HepG2 (cell line): ENCODE data around the gene NECAP2. TPM values are rescaled to one million over a fixed set of nuclear protein-coding genes. Genes with fewer than 3 reads are reported as not detected.

Source experiments
- ATAC-seq: fragments of 200-7000 bp; cut with Tn5 transposase; 3 replicates; pipeline ENCODE4 v1.9.1; 2020; ENCODE audit warnings: mild to moderate bottlenecking, moderate library complexity
- BruUV-seq: library from RNA; stranded (reverse); fragments of 400-500 nt; replicated peaks from 2 replicates; lab custom pipeline; 2021; lab: Mats Ljungman, UMichigan
- CTCF ChIA-PET: fragments of 300-600 bp; formaldehyde crosslinking; extraction: SDS; loops from one replicate; lab custom pipeline; 2021; ENCODE audit warnings: low total read pairs, inconsistent platforms, low intra/inter-chr PET ratio; lab: Yijun Ruan, JAX
- POLR2A ChIA-PET: fragments of 350-600 bp; sonication (Branson Sonifier 250); formaldehyde crosslinking; loops from one replicate; lab custom pipeline; 2020; ENCODE audit warnings: antibody characterized with exemption, inconsistent platforms; lab: Yijun Ruan, JAX
- DNase-seq: peaks from one replicate; pipeline ENCODE4 v3.0.0-alpha.2; 2015; ENCODE audit warnings: low spot score
- FAIRE-seq: peaks from 3 replicates; lab custom pipeline; 2011; peaks lifted over from hg19 to GRCh38; lab: Jason Lieb, UNC
- H2AFZ ChIP-seq: one replicate; pipeline ENCODE4 v1.6.1; 2011; ENCODE audit warnings: low read length, inconsistent platforms
- H3K27ac ChIP-seq: fragments of 300-600 bp; 3 replicates; pipeline ENCODE4 v1.8.0; 2011; ENCODE audit warnings: mixed run types, mild to moderate bottlenecking, mixed read lengths, low read length, inconsistent platforms; ENCODE audit not compliant: insufficient read depth; ENCODE audit errors: extremely low read length
- H3K27me3 ChIP-seq, 2 experiments: fragments of 200-600 bp in 1 of 2; 2 replicates in 1 of 2; 3 replicates in 1 of 2; pipeline versions ENCODE4 v1.6.0 to v1.8.0; 2011; ENCODE audit warnings: low read length in 2 of 2, mild to moderate bottlenecking in 2 of 2, moderate library complexity in 2 of 2, inconsistent platforms in 1 of 2; ENCODE audit not compliant: insufficient read depth in 2 of 2, control insufficient read depth in 1 of 2
- H3K36me3 ChIP-seq, 2 experiments: fragments of 200-600 bp in 1 of 2; replicated peaks in 1 of 2; 2 replicates in 1 of 2; 3 replicates in 1 of 2; pipeline versions ENCODE4 v1.5.1 to v1.8.0; 2011; ENCODE audit warnings: low read length in 2 of 2, inconsistent platforms in 1 of 2; ENCODE audit not compliant: insufficient read depth in 2 of 2, control insufficient read depth in 1 of 2
- H3K4me1 ChIP-seq: 2 replicates; pipeline ENCODE4 v1.5.1; 2012; ENCODE audit warnings: low read length, inconsistent platforms; ENCODE audit not compliant: insufficient read depth
- H3K4me2 ChIP-seq: 2 replicates; pipeline ENCODE4 v1.6.0; 2011; ENCODE audit warnings: low read depth, low read length, inconsistent platforms
- H3K4me3 ChIP-seq, 3 experiments: fragments of 200-600 bp in 1 of 3; sonication (generic), shearing (Covaris generic) in 1 of 3; replicated peaks in 1 of 3; 2 replicates each; pipeline ENCODE4 v1.5.1; 2011 to 2016; ENCODE audit warnings: low read length in 3 of 3, inconsistent platforms in 2 of 3, low read depth in 2 of 3, mild to moderate bottlenecking in 2 of 3, control low read depth in 1 of 3, mixed read lengths in 1 of 3; ENCODE audit not compliant: insufficient read depth in 1 of 3
- H3K79me2 ChIP-seq: one replicate; pipeline ENCODE4 v1.6.1; 2011; ENCODE audit warnings: low read length, inconsistent platforms; ENCODE audit not compliant: insufficient read depth
- H3K9ac ChIP-seq: 2 replicates; pipeline ENCODE4 v1.6.0; 2011; ENCODE audit warnings: mild to moderate bottlenecking, low read depth, low read length, inconsistent platforms; ENCODE audit not compliant: insufficient read depth
- H3K9me3 ChIP-seq: 2 replicates; pipeline ENCODE4 v1.5.1; 2012; ENCODE audit warnings: mild to moderate bottlenecking, low read length
- H4K20me1 ChIP-seq: 2 replicates; pipeline ENCODE4 v1.6.0; 2011; ENCODE audit warnings: inconsistent platforms, mild to moderate bottlenecking, low read length, moderate library complexity; ENCODE audit not compliant: insufficient read depth
- AGO2 ChIP-seq: fragments of 200-400 bp; formaldehyde crosslinking; optimal IDR thresholded peaks from 2 replicates; pipeline ENCODE3; 2017; ENCODE audit warnings: mild to moderate bottlenecking, low read depth, low read length, moderate library complexity
- KDM2A ChIP-seq: sonication (generic); formaldehyde crosslinking; IDR thresholded peaks from 2 replicates; pipeline ENCODE4 v1.4.0; 2020; ENCODE audit warnings: low read depth, missing genetic modification reagents, borderline replicate concordance
- KLF11 ChIP-seq: IDR thresholded peaks from 2 replicates; pipeline ENCODE4 v1.6.1; 2016; ENCODE audit warnings: missing compliant biosample characterization
- POLR2G ChIP-seq: fragments of 200-400 bp; formaldehyde crosslinking; IDR thresholded peaks from 2 replicates; pipeline ENCODE4 v1.6.1; 2018; ENCODE audit warnings: mild to moderate bottlenecking, low read depth, low read length, moderate library complexity
- SOX5 ChIP-seq: IDR thresholded peaks from 2 replicates; pipeline ENCODE4 v1.6.1; 2016; ENCODE audit warnings: borderline replicate concordance
- ZNF383 ChIP-seq: sonication (generic); formaldehyde crosslinking; IDR thresholded peaks from 2 replicates; pipeline ENCODE4 v1.4.0; 2020; ENCODE audit warnings: missing genetic modification reagents, mild to moderate bottlenecking, borderline replicate concordance
- ZNF777 ChIP-seq: sonication (generic); formaldehyde crosslinking; IDR thresholded peaks from 2 replicates; pipeline ENCODE4 v1.4.0; 2020; ENCODE audit warnings: missing genetic modification reagents
- WGBS: methylation state at CpG from one replicate; pipeline ENCODE4 v1.1.6; 2017; ENCODE audit warnings: low lambda C conversion rate; 5-methylcytosine and 5-hydroxymethylcytosine counted together
- in situ Hi-C: cut with HindIII; loops from 2 replicates; pipeline ENCODE4 v1.10.0; 2017; ENCODE audit warnings: low pct_unique_long_range_greater_than_20kb; ENCODE audit not compliant: extremely low pct_ligation_motif_present
- intact Hi-C: fragments of 100-400 bp; cut with micrococcal nuclease; formaldehyde crosslinking; loops from one replicate; pipeline ENCODE4 v1.10.0; 2022; ENCODE audit not compliant: unreplicated experiment
- polyA plus RNA-seq, 8 experiments: library from polyadenylated mRNA; depleted of rRNA in 3 of 8; stranded (reverse) in 7 of 8; unstranded in 1 of 8; fragments of >200 nt; fragmentation: Illumina TruSeq in 4 of 8; extraction: Trizol in 4 of 8; gene quantifications; 2 replicates each; pipeline versions ENCODE4 v1.2.1 to v1.2.3, GENCODE V29; 2011 to 2016; ENCODE audit warnings: low read depth in 4 of 8, missing spikeins in 1 of 8, mixed read lengths in 1 of 8; ENCODE audit not compliant: insufficient read depth in 1 of 8
- total RNA-seq, 5 experiments: library from RNA; depleted of rRNA; stranded (reverse); fragments of >200 nt; fragmentation: Illumina TruSeq; extraction: Trizol; gene quantifications; 2 replicates each; pipeline ENCODE4 v1.2.3, GENCODE V29; 2016; ENCODE audit warnings: low read depth in 1 of 5
- TF ChIP-seq, protein P1 (sequence below): IDR thresholded peaks from 2 replicates; pipeline ENCODE4 v1.6.1; 2016; ENCODE audit warnings: missing compliant biosample characterization, missing genetic modification reagents, borderline replicate concordance
- TF ChIP-seq, protein P2 (sequence below): sonication (generic); formaldehyde crosslinking; IDR thresholded peaks from 2 replicates; pipeline ENCODE4 v1.4.0; 2020; ENCODE audit warnings: missing genetic modification reagents
- TF ChIP-seq, protein P3 (sequence below): IDR thresholded peaks from 2 replicates; pipeline ENCODE4 v1.6.1; 2018; ENCODE audit warnings: missing genetic modification reagents
- TF ChIP-seq, protein P4 (sequence below): sonication (generic); formaldehyde crosslinking; IDR thresholded peaks from 2 replicates; pipeline ENCODE4 v1.4.0; 2020; ENCODE audit warnings: low read depth, missing genetic modification reagents

Gene NECAP2
- total and polyA plus RNA-seq, 2 of the 13 experiments (the other 11 are each of a cell fraction or from before 2014, with no cell fraction given): 38.5 to 52.3 TPM

DNA sequence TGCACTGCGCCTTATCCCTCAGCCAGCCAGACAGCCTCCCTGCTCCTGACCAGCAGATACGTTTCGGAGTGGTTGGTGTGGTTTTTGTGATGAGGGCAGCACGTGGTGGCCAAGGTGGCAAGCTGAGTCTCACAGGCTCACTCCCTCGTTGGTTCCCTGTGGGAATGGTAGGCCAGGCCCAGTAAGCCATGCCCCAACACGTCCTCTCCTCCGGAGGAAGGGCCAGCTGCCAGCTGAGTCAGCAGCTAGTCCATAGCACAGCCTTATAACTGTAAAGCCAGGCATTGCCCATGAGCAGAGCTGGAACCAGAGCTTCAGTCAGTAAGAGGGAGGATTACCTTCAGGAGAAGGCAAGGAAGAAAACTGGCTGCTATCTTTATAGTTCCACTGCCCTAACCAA, 43.9 kb upstream of the NECAP2 start (continued):
- TF ChIP-seq, protein P1, sequence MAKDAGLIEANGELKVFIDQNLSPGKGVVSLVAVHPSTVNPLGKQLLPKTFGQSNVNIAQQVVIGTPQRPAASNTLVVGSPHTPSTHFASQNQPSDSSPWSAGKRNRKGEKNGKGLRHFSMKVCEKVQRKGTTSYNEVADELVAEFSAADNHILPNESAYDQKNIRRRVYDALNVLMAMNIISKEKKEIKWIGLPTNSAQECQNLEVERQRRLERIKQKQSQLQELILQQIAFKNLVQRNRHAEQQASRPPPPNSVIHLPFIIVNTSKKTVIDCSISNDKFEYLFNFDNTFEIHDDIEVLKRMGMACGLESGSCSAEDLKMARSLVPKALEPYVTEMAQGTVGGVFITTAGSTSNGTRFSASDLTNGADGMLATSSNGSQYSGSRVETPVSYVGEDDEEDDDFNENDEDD: no peak
- TF ChIP-seq KDM2A (CRISPR knock-in tag) (no peak), ZNF777 (CRISPR knock-in tag) (no peak), AGO2 (peak; percentile 21)
- TF ChIP-seq, protein P2, sequence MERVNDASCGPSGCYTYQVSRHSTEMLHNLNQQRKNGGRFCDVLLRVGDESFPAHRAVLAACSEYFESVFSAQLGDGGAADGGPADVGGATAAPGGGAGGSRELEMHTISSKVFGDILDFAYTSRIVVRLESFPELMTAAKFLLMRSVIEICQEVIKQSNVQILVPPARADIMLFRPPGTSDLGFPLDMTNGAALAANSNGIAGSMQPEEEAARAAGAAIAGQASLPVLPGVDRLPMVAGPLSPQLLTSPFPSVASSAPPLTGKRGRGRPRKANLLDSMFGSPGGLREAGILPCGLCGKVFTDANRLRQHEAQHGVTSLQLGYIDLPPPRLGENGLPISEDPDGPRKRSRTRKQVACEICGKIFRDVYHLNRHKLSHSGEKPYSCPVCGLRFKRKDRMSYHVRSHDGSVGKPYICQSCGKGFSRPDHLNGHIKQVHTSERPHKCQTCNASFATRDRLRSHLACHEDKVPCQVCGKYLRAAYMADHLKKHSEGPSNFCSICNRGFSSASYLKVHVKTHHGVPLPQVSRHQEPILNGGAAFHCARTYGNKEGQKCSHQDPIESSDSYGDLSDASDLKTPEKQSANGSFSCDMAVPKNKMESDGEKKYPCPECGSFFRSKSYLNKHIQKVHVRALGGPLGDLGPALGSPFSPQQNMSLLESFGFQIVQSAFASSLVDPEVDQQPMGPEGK (CRISPR knock-in tag): no peak
- TF ChIP-seq, protein P3, sequence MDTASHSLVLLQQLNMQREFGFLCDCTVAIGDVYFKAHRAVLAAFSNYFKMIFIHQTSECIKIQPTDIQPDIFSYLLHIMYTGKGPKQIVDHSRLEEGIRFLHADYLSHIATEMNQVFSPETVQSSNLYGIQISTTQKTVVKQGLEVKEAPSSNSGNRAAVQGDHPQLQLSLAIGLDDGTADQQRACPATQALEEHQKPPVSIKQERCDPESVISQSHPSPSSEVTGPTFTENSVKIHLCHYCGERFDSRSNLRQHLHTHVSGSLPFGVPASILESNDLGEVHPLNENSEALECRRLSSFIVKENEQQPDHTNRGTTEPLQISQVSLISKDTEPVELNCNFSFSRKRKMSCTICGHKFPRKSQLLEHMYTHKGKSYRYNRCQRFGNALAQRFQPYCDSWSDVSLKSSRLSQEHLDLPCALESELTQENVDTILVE: no peak

DNA sequence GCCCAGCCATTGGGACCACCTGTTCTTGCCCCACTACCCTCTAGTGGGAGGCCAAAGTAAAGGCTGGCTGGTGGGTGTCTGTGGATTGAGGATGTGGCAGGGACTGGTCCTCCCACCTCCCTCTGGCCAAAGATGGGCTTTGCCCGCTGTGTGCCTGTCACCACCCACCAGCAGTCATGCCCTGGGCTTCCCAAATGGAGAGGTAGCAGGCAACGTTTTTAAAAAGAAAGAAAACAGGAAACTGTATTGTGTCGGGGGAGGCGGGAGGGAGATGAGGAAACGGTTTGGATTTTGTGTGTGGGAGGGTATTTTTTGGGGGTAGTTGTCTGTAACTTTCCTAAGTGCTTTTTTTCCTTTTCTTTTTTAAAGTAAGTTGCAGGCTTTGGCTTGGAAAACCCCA, 43.4 kb upstream of the NECAP2 start:
- Histone ChIP-seq H3K9ac (no peak overlapping the region), H3K79me2 (peaks cover 15% of the 10 kb centered on the region), H3K9me3 (no peaks in the 10 kb centered on the region), H4K20me1 (peaks cover 14% of the 10 kb centered on the region; the same call in 1 of the 2 replicates), H3K4me2 (no peak overlapping the region), H3K27ac (no peak overlapping the region)
- 91% methylated on average over 5 of the region's 5 CpGs for WGBS
- DNase-seq: no peak
- CTCF ChIA-PET: no interaction called here
- no peak for ATAC-seq
- intact Hi-C loops: no loop called here
- FAIRE-seq: no peak
- no TSS peak for BruUV-seq
- TF ChIP-seq, protein P4, sequence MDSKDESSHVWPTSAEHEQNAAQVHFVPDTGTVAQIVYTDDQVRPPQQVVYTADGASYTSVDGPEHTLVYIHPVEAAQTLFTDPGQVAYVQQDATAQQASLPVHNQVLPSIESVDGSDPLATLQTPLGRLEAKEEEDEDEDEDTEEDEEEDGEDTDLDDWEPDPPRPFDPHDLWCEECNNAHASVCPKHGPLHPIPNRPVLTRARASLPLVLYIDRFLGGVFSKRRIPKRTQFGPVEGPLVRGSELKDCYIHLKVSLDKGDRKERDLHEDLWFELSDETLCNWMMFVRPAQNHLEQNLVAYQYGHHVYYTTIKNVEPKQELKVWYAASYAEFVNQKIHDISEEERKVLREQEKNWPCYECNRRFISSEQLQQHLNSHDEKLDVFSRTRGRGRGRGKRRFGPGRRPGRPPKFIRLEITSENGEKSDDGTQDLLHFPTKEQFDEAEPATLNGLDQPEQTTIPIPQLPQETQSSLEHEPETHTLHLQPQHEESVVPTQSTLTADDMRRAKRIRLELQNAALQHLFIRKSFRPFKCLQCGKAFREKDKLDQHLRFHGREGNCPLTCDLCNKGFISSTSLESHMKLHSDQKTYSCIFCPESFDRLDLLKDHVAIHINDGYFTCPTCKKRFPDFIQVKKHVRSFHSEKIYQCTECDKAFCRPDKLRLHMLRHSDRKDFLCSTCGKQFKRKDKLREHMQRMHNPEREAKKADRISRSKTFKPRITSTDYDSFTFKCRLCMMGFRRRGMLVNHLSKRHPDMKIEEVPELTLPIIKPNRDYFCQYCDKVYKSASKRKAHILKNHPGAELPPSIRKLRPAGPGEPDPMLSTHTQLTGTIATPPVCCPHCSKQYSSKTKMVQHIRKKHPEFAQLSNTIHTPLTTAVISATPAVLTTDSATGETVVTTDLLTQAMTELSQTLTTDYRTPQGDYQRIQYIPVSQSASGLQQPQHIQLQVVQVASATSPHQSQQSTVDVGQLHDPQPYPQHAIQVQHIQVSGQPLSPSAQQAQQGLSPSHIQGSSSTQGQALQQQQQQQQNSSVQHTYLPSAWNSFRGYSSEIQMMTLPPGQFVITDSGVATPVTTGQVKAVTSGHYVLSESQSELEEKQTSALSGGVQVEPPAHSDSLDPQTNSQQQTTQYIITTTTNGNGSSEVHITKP (CRISPR knock-in tag): no peak
- TF ChIP-seq SOX5 (CRISPR knock-in tag) (no peak), KLF11 (no peak), POLR2G (no peak), ZNF383 (no peak)
- TF ChIP-seq, all 625 proteins: peak for 0
- no peaks in the 10 kb centered on the region for H3K4me1 ChIP-seq
- no peaks in the 10 kb centered on the region for H3K27me3 ChIP-seq
- POLR2A ChIA-PET: no interaction called here
- no peak overlapping the region for H2AFZ ChIP-seq
- peaks cover 28 to 45% of the 10 kb centered on the region in 2 experiments; a peak in 4 of 5 replicates for H3K36me3 ChIP-seq
- in situ Hi-C loops: no loop called here
- no peak overlapping the region for H3K4me3 ChIP-seq
